ENCODE measurements around the gene LOXL3.
"Not testable (repeated sequence)": the region's sequence is repeated elsewhere in the genome, so short reads cannot be mapped to it uniquely, and the experiment has no call there.

Gene LOXL3

GRCh38 chr2:74572178-74572925 lies 18.6 kb upstream of the LOXL3 start:
- no peak for DNase-seq

GRCh38 chr2:74571058-74571457 lies 17.3 kb upstream of the LOXL3 start:
- DNase-seq, result no peak

DNA sequence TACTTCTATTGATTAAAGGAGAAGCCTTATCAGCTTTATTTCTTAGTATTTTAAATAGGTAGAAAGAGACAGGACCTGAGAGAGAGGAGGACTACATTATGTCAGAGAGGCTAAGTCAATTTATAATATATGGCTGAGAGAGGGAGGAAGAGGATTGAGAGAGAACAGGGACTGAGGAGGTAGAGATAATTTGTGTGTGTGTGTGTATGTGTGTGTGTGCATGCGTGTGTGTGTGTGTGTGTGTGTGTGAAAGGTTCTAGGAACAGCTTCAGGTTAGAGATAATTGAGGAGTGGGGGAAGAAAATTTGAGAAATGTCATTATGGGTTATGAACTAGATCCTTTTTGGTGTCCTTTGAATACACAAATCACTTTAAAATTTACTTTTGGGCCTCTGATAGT lies 15.9 kb upstream of the LOXL3 start:
- no peak for DNase-seq

DNA sequence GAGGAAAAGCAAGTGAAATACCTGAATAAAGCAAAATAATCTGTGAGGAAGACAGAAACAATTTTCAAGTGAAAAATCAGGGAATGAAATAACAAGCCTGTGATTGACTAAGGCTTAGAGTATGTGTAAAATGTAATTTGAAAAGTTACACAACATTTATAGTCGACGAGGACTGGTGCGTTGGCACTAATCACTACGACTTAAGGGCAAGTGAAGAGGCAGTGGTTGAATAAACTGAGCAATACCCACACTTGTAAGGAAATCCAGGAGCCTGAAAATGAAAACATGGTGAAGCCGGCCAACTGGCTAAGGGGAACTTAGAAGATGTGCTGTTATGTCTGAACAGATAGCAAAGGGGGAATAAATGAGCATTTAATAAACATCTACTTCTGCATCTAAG lies 14.1 kb upstream of the LOXL3 start:
- no peak for DNase-seq

GRCh38 chr2:74566754-74567085 lies 13.0 kb upstream of the LOXL3 start:
- no peak for DNase-seq

DNA sequence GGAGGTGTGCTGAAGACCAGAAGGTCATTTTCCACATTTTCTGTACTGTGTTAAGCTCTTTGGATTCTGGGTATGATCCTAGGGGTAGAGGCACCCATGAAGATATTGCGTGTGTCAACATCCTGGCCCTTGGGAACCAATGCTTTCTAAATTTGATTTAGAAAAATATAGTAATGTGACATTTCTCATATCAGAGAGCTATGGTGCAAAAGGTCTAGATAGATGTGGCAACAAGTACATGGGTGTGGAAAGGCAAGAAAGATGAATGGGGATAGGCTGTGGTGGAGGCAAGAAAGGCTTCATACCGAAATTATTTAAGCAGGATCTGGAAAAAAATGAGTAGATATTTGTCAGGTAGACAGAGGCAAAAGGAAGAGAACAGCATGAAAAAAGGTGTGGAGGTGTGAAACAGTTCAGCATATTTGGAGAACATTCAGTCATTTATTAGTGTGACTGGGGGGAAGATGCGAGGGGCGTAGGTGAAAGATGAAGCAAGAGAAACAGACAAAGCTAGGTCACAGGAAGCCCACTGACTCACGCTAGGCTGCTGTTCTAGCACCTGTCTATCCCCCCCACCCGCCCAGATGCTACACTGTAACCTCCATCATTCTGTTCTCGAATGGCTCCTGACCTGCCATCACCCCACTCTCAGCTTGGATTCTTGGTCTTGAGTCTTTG lies 12.5 kb upstream of the LOXL3 start:
- DNase-seq, result no peak

GRCh38 chr2:74564222-74564621 lies 10.5 kb upstream of the LOXL3 start:
- no peak for DNase-seq

DNA sequence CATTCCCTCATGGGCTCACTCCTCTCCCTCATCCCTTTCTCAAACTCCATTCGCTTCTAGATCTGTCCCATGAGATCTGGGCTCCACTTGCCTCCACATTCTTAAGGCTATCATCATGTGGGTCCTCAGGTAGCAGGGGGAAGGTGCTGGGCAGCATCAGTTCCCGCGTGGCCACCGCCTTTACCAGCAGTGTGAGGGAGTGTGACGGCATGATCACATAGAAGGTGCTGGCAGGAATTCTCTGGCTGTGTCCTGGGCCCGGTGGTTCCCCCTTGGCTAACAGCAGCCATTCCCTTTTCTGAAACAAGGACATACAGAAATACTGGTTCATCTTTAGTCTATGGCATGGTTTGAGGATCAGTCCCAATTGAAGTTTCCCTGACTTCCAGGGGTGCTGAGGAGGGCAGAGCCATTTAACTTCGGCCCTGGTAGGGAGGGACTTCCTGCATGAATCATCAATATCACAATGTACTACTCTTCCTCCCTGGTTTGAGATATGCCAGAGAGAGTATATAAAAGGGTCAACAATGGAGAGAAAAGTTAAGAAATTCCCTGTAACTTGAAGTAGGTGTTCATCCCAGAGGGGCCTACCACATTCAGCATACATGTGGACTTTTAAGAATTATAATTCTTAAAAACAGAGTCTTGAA lies 8.5 kb upstream of the LOXL3 start:
- no peak for DNase-seq

GRCh38 chr2:74561022-74561421 lies 7.3 kb upstream of the LOXL3 start:
- DNase-seq, result not testable (repeated sequence)

GRCh38 chr2:74560591-74560990 lies 6.8 kb upstream of the LOXL3 start:
- no peak for DNase-seq

- no peak for DNase-seq
Measured at GRCh38 chr2:74559912-74560311, 6.2 kb upstream of the LOXL3 start.

DNA sequence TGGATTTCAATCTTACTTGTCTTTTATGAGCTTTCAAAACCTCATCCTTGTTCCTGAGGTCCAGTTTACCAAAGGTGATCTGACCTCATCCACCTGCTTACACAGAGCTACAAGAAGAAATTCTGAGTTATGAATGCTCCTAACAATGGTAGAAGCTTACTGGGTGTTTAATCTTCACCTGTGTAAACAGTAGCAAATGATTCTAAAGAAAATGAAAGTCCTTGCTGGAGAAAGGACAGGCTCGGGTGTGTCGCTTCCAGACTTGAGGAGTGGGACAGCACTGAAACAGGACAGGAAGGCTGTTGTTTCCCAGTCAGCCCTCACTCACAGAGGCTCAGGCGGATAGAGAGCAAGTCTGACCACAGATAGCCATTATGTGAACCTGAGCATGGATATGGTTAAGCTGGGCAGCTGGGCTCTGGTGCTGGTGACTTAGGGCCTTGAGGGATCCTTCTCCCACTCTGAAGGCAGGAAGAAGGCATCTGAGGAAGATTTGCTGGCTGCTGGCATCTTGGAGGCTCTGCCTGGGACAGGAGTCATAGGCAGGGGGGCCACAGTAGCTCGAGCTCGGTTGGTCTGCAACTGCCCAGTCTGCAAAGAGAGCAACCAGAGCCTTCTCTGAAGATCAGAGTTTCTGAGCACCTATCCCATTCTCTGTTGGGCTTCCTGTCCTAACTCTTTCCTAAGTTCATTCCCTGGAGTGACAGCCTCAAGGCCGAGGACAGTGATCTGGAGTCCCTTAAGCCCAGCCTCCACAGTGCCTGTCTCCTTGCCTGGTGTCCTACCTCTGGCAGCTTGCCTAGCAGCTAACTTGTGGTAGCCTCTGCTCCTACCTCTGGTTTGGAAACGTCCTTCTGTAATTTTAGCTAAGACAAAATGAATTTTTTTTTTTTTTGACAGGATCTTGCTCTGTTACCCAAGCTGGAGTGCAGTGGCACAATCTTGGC lies 4.8 kb upstream of the LOXL3 start:
- no peak for DNase-seq

- DNase-seq, result no peak
Measured at GRCh38 chr2:74556831-74557370, 3.2 kb upstream of the LOXL3 start.

DNA sequence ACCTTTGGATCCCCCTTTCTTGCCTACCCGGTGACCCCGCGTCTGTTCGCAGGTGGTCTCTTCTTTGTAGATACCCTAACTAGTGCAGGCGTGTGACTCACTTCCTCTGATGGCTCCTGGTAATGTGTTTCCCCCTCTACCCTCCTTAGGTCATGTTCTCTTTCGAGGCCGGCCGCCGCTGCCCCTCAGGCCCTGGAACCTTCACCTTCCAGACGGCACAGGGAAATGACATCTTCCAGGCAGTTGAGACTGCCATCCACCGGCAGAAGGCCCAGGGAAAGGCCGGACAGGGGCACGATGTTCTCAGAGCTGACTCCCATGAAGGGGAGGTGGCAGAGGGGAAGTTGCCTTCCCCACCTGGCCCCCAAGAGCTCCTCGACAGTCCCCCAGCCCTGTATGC lies 2.4 kb upstream of the LOXL3 start:
- DNase-seq, result no peak

DNA sequence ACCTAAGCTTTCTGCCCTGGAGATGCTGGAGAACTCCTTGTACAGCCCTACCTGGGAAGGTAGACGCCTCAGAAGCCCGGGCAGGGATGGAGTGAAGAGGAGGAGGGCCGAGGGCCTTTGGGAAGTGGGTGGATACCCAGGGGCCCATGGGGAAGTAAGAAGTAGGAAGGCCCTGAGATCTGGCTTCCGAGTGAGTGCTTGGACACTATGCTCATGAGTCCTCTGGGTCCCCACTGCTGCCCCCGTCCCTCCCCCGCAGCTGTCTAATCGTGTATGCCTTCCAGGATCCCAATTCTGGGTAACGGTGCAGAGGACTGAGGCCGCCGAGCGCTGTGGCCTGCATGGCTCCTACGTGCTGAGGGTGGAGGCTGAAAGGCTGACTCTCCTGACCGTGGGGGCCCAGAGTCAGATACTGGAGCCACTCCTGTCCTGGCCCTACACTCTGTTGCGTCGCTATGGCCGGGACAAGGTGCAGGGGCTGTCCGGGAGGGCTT lies 1.9 kb upstream of the LOXL3 start:
- DNase-seq, result no peak

- DNase-seq, result no peak
Measured at GRCh38 chr2:74554820-74555531, 1.2 kb upstream of the LOXL3 start.

DNA sequence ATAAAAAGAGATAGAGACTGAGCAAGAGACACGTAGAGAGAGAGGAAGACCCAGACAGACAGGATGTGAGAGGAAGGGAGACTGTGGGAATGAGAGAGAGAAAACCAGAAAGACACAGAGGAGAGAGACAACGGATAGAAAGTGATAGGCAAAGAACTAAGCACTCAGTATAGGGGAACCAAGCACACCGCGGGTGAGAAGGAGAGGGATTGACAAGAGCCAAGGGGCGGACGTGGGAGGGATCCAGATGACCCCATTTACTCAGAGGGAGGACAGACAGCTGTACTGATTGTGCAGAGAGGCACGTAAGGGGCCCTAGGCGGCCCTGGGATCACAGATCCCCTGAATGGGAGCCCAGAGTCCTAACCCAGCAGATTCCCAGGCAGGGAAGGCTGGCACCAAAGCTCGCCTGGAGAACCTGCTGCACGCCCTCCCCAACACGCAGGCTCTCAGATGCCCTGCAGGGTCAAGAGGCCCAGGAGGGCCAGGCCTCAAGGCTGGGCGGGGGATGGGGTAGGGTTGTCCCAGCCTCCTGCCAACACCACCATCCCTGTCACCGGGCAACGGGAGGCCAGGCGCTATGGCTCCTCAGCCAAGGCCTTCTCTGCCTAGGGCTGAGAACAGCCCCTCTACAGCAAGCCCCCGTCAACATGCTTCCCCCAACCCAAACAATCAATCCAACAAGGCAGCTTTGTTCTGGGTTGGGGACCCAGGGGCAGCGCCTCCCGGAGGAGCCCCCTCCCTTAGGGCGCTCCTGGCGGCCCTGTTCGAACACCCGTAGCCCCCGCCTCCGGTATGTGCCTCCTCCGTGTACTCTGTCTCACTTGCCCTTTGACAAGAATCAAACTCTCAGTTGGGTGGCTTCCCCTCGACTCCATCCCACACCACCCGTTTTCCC lies 579 bp downstream of the LOXL3 start:
- no peak for DNase-seq

DNA sequence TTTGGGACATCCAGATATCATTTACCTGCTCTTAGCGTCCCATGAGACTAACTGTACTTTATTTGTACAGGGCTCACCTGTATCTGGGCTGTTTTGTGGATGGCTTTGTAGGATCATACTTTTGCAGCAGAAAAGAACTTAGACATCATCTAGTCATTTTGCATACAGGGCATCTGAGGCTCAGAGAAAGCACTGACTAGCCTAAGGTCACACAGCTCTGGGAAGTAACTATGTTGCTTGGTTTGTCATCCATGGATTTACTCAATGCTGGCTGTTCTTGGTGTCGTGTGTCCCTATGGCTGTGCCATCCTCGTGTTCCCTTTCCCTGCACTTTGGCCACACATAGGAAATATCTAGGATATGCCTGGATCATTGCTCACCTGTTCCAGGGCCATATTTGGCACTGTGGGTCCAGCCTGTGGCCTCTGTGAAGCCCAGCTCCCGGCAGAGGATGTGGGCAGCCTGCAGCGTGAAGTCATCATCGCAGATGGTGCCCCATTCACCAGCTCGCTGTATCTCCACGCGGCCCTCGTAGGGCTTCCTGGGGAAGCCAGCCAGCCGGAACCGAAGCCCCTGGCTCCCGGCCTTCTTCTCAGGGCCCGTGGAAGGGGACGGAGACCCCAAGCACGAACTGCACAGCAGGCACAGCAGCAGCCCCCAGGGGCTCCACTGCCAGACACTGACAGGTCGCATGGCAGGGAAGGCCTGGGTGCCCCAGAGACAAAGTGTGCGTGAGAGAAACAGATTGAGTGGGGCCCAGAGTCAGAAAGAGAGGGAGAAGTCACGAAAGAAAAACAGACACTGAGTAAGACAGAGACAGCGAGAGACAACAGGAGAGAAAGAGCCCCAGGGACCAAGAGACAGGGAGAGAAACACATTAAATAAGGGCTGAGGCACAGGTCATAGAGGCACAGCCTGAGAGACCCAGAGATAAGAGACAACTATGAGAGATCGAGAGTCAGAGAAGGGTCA lies 1.5 kb downstream of the LOXL3 start:
- no peak for DNase-seq

GRCh38 chr2:74551530-74551929 lies 2.2 kb downstream of the LOXL3 start:
- DNase-seq, result no peak

- no peak for DNase-seq
Measured at GRCh38 chr2:74550231-74550630, 3.5 kb downstream of the LOXL3 start.

Data from NCI-H187 (cell line).